H9 (cell line): ENCODE results near the gene INTS1. TPM values are rescaled to one million over a fixed set of nuclear protein-coding genes. Genes with fewer than 3 reads are reported as not detected.

Experiments
- DNase-seq: peaks from one replicate; pipeline ENCODE4 v3.0.0-alpha.2; 2017
- H2AFZ ChIP-seq: one replicate; pipeline ENCODE4 v1.6.1; 2013; ENCODE audit warnings: mild to moderate bottlenecking, low read length, control low read depth, moderate library complexity
- H2AK5ac ChIP-seq: 2 replicates; pipeline ENCODE4 v1.6.1; 2013; ENCODE audit warnings: low read length, control low read depth, mixed read lengths; ENCODE audit not compliant: insufficient read length
- H2BK120ac ChIP-seq: one replicate; pipeline ENCODE4 v1.6.1; 2013; ENCODE audit warnings: low read depth, mild to moderate bottlenecking, low read length, control low read depth, inconsistent platforms; ENCODE audit not compliant: poor library complexity, severe bottlenecking
- H2BK12ac ChIP-seq: 2 replicates; pipeline ENCODE4 v1.6.1; 2013; ENCODE audit warnings: low read length, control low read depth, mixed read lengths, low read depth; ENCODE audit not compliant: insufficient read length
- H2BK15ac ChIP-seq: 2 replicates; pipeline ENCODE4 v1.6.1; 2013; ENCODE audit warnings: low read depth, low read length, control low read depth
- H2BK20ac ChIP-seq: one replicate; pipeline ENCODE4 v1.6.1; 2013; ENCODE audit warnings: low read depth, mild to moderate bottlenecking, low read length, control low read depth, inconsistent platforms; ENCODE audit not compliant: poor library complexity, severe bottlenecking
- H2BK5ac ChIP-seq: 2 replicates; pipeline ENCODE4 v1.6.1; 2013; ENCODE audit warnings: low read length, control low read depth, mixed read lengths; ENCODE audit not compliant: insufficient read length
- H3K14ac ChIP-seq: 2 replicates; pipeline ENCODE4 v1.6.1; 2013; ENCODE audit warnings: low read length, control low read depth; ENCODE audit not compliant: insufficient read depth
- H3K18ac ChIP-seq: 2 replicates; pipeline ENCODE4 v1.6.1; 2013; ENCODE audit warnings: low read depth, mild to moderate bottlenecking, mixed read lengths, low read length, control low read depth; ENCODE audit not compliant: insufficient read length
- H3K23ac ChIP-seq: 2 replicates; pipeline ENCODE4 v1.6.1; 2013; ENCODE audit warnings: low read length, control low read depth, mixed read lengths, low read depth; ENCODE audit not compliant: insufficient read length
- H3K23me2 ChIP-seq: 2 replicates; pipeline ENCODE4 v1.6.1; 2013; ENCODE audit warnings: low read depth, mild to moderate bottlenecking, mixed read lengths, low read length, control low read depth; ENCODE audit not compliant: insufficient read length, poor library complexity, severe bottlenecking
- H3K27ac ChIP-seq: 2 replicates; pipeline ENCODE4 v1.5.1; 2013; ENCODE audit warnings: low read length, control low read depth, mixed read lengths, low read depth; ENCODE audit not compliant: insufficient read length
- H3K27me3 ChIP-seq: 2 replicates; pipeline ENCODE4 v1.6.1; 2013; ENCODE audit warnings: low read length, control low read depth, inconsistent platforms; ENCODE audit not compliant: insufficient read depth
- H3K4ac ChIP-seq: 2 replicates; pipeline ENCODE4 v1.6.1; 2013; ENCODE audit warnings: low read depth, mild to moderate bottlenecking, control low read depth, inconsistent platforms, low read length, moderate library complexity
- H3K4me1 ChIP-seq: 2 replicates; pipeline ENCODE4 v1.6.1; 2013; ENCODE audit warnings: low read length, control low read depth, inconsistent platforms; ENCODE audit not compliant: insufficient read depth
- H3K4me2 ChIP-seq: 2 replicates; pipeline ENCODE4 v1.6.1; 2013; ENCODE audit warnings: low read length, control low read depth, mixed read lengths; ENCODE audit not compliant: insufficient read length, insufficient read depth
- H3K56ac ChIP-seq: 2 replicates; pipeline ENCODE4 v1.6.1; 2013; ENCODE audit warnings: low read depth, mild to moderate bottlenecking, mixed read lengths, low read length, control low read depth; ENCODE audit not compliant: insufficient read length
- H3K79me1 ChIP-seq: 2 replicates; pipeline ENCODE4 v1.6.1; 2013; ENCODE audit warnings: low read depth, mild to moderate bottlenecking, moderate library complexity, low read length, control low read depth, inconsistent platforms; ENCODE audit not compliant: insufficient read depth, poor library complexity, severe bottlenecking
- H3K79me2 ChIP-seq: 2 replicates; pipeline ENCODE4 v1.6.1; 2013; ENCODE audit warnings: low read length, control low read depth, inconsistent platforms; ENCODE audit not compliant: insufficient read depth
- H3K9ac ChIP-seq: 2 replicates; pipeline ENCODE4 v1.6.1; 2013; ENCODE audit warnings: low read length, control low read depth, mixed read lengths; ENCODE audit not compliant: insufficient read length; ENCODE audit errors: extremely low read depth
- H3K9me3 ChIP-seq: one replicate; pipeline ENCODE4 v1.6.1; 2013; ENCODE audit warnings: low read depth, low read length, inconsistent platforms; ENCODE audit not compliant: control insufficient read depth
- H3T11ph ChIP-seq: one replicate; pipeline ENCODE4 v1.6.1; 2013; ENCODE audit warnings: mild to moderate bottlenecking, low read length, control low read depth, inconsistent platforms
- H4K20me1 ChIP-seq: one replicate; pipeline ENCODE4 v1.6.1; 2013; ENCODE audit not compliant: control insufficient read depth, insufficient read length, insufficient read depth
- H4K5ac ChIP-seq: 2 replicates; pipeline ENCODE4 v1.6.1; 2013; ENCODE audit warnings: low read depth, mild to moderate bottlenecking, mixed read lengths, low read length, control low read depth; ENCODE audit not compliant: insufficient read length
- H4K8ac ChIP-seq: replicated peaks from 2 replicates; pipeline ENCODE4 v1.6.1; 2013; ENCODE audit warnings: low read length, control low read depth, mixed read lengths, low read depth; ENCODE audit not compliant: insufficient read length
- H4K91ac ChIP-seq: 2 replicates; pipeline ENCODE4 v1.6.1; 2013; ENCODE audit warnings: low read depth, mild to moderate bottlenecking, moderate library complexity, mixed read lengths, low read length, control low read depth; ENCODE audit not compliant: insufficient read length
- H3K27ac Mint-ChIP-seq, 3 experiments: 2 replicates in 2 of 3; 3 replicates in 1 of 3; pipeline ENCODE4 v1.8.0; 2020 to 2021; ENCODE audit warnings: mixed read lengths in 3 of 3, mild to moderate bottlenecking in 1 of 3, moderate library complexity in 1 of 3
- H3K27me3 Mint-ChIP-seq: 2 replicates; pipeline ENCODE4 v1.8.0; 2021; ENCODE audit warnings: low read depth, mild to moderate bottlenecking, moderate library complexity, mixed read lengths
- H3K36me3 Mint-ChIP-seq, 3 experiments: 2 replicates in 2 of 3; 3 replicates in 1 of 3; pipeline ENCODE4 v1.8.0; 2020 to 2021; ENCODE audit warnings: low read depth in 3 of 3, mixed read lengths in 3 of 3; ENCODE audit not compliant: insufficient read depth in 1 of 3
- H3K4me1 Mint-ChIP-seq, 2 experiments: 2 replicates each; pipeline ENCODE4 v1.8.0; 2020; ENCODE audit warnings: mixed read lengths in 2 of 2
- H3K4me3 Mint-ChIP-seq, 2 experiments: 2 replicates in 1 of 2; 3 replicates in 1 of 2; pipeline ENCODE4 v1.8.0; 2020 to 2021; ENCODE audit warnings: mild to moderate bottlenecking in 2 of 2, mixed read lengths in 2 of 2, moderate library complexity in 1 of 2
- H3K9me3 Mint-ChIP-seq, 2 experiments: 2 replicates in 1 of 2; 3 replicates in 1 of 2; pipeline ENCODE4 v1.8.0; 2020; ENCODE audit warnings: mild to moderate bottlenecking in 2 of 2, mixed read lengths in 2 of 2, moderate library complexity in 1 of 2
- WGBS: extraction: QIAGEN DNeasy Blood & Tissue Kit; methylation state at CpG from one replicate; pipeline ENCODE4 v1.1.7; 2013; ENCODE audit warnings: missing lambda C conversion rate, low lambda C conversion rate, mixed read lengths; ENCODE audit not compliant: insufficient read length; ENCODE audit errors: extremely low coverage; 5-methylcytosine and 5-hydroxymethylcytosine counted together
- total RNA-seq: library from RNA; stranded (reverse); gene quantifications from 2 replicates; pipeline ENCODE4 v1.2.1, GENCODE V29; 2021
- TF ChIP-seq, protein P1 (sequence below): fragments of 200-600 bp; sonication (generic); conservative IDR thresholded peaks from 3 replicates; pipeline ENCODE4 v1.8.0; 2021; ENCODE audit warnings: antibody characterized with exemption, mild to moderate bottlenecking

Gene INTS1
- total RNA-seq, 1 experiment from 2014 or later, result 133 TPM

DNA sequence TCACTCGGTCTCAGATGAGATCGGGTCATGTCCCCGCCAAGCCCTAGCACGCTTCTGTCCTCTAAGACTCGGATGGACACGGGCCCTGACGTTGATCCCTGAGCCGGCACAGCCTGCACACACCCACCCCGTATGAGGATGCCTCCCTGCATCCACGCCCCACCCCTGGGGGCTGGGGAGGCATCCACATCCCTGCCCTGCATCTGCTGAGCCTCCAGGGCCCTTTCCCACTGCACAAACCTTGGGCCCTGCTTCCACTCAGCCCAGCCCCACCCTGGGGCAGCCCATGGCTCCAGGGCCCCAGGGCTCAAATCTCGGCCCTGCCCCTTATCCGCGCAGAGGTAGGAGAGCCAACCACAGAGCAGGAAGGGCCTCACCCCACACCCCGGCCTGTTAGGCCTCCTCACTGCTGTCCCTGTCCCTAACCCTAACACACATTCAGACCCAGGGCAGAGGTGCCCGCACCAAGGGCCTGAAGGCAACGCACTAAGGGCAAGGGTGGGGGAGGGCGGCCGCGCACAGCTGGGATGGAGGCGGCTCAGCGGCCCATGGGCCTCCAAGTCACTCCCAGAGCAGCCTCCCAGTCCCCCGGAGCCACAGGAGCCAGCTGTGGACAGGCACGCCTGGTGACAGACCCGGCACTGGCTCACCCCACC lies 35.4 kb downstream of the INTS1 start:
- H2BK15ac ChIP-seq, result no peak overlapping the region
- H4K8ac ChIP-seq, result no peak overlapping the region
- no peak overlapping the region for H2BK120ac ChIP-seq
- no peak overlapping the region for H2BK12ac ChIP-seq
- H3K4me2 ChIP-seq, result no peak overlapping the region
- no peak overlapping the region for H2AFZ ChIP-seq
- H3K9ac ChIP-seq, result no peak overlapping the region
- no peak overlapping the region for H4K91ac ChIP-seq
- H3K79me2 ChIP-seq, result no peaks in the 10 kb centered on the region
- no CpG with 5 or more reads among the region's 24 CpGs for WGBS
- TF ChIP-seq, protein P1, sequence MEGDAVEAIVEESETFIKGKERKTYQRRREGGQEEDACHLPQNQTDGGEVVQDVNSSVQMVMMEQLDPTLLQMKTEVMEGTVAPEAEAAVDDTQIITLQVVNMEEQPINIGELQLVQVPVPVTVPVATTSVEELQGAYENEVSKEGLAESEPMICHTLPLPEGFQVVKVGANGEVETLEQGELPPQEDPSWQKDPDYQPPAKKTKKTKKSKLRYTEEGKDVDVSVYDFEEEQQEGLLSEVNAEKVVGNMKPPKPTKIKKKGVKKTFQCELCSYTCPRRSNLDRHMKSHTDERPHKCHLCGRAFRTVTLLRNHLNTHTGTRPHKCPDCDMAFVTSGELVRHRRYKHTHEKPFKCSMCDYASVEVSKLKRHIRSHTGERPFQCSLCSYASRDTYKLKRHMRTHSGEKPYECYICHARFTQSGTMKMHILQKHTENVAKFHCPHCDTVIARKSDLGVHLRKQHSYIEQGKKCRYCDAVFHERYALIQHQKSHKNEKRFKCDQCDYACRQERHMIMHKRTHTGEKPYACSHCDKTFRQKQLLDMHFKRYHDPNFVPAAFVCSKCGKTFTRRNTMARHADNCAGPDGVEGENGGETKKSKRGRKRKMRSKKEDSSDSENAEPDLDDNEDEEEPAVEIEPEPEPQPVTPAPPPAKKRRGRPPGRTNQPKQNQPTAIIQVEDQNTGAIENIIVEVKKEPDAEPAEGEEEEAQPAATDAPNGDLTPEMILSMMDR, result no peak
- H3T11ph ChIP-seq, result no peak overlapping the region
- no peak for DNase-seq
- Mint-ChIP-seq H3K36me3 (peaks cover 2 to 20% (median 14%) of the 10 kb centered on the region in 3 experiments; a peak in 5 of 7 replicates), H3K27me3 (no peaks in the 10 kb centered on the region), H3K4me1 (peaks cover 2 to 7% of the 10 kb centered on the region in 2 experiments; a peak in 3 of 4 replicates), H3K9me3 (no peaks in the 10 kb centered on the region), H3K4me3 (no peak overlapping the region), H3K27ac (no peak overlapping the region; a peak in 1 of 7 replicates)
- no peak overlapping the region for H3K27ac ChIP-seq
- H3K79me1 ChIP-seq, result no peaks in the 10 kb centered on the region
- no peak overlapping the region for H2AK5ac ChIP-seq
- no peaks in the 10 kb centered on the region for H3K23me2 ChIP-seq
- no peak overlapping the region for H2BK5ac ChIP-seq
- no peak overlapping the region for H3K4ac ChIP-seq
- H3K9me3 ChIP-seq, result no peaks in the 10 kb centered on the region
- no peak overlapping the region for H4K5ac ChIP-seq
- H2BK20ac ChIP-seq, result no peak overlapping the region
- no peaks in the 10 kb centered on the region for H4K20me1 ChIP-seq
- no peak overlapping the region for H3K23ac ChIP-seq
- no peaks in the 10 kb centered on the region for H3K27me3 ChIP-seq
- no peak overlapping the region for H3K18ac ChIP-seq
- no peak overlapping the region for H3K56ac ChIP-seq
- no peak overlapping the region for H3K14ac ChIP-seq
- H3K4me1 ChIP-seq, result no peaks in the 10 kb centered on the region
